Left ventricle myocardium superior (tissue), 1 donor: ENCODE measurements around the gene PAQR8. TPM values are rescaled to one million over a fixed set of nuclear protein-coding genes. Genes with fewer than 3 reads are reported as not detected.
"Not testable (repeated sequence)": the region's sequence is repeated elsewhere in the genome, so short reads cannot be mapped to it uniquely, and the experiment has no call there.

Experiments used
- ATAC-seq: fragments of 200-7000 bp; cut with Tn5 transposase; one replicate; pipeline ENCODE4 v1.9.1; 2020; ENCODE audit warnings: mild to moderate bottlenecking, moderate library complexity
- DNase-seq: peaks from one replicate; pipeline ENCODE4 v3.0.0-alpha.2; 2020
- intact Hi-C: fragments of 100-400 bp; cut with micrococcal nuclease; formaldehyde crosslinking; loops from one replicate; pipeline ENCODE4 v1.11.0; 2022
- total RNA-seq: library from RNA; stranded (reverse); fragmentation: NEBNext Ultra II Directional; extraction: Animal tissue kit (Norgen Biotek cat#: 25700); gene quantifications from one replicate; pipeline ENCODE4 v1.2.1, GENCODE V29; 2021
- donor health status: DM: no; HTN: yes; CAD: no; lungs with severe emphysema.

The PAQR8 gene
- total RNA-seq, 1 donor from 2014 or later, result 1.8 TPM

GRCh38 chr6:52371656-52372191, 9.8 kb downstream of the PAQR8 start:
- intact Hi-C loops, result no loop called here
- no peak for ATAC-seq
- DNase-seq, result no peak

DNA sequence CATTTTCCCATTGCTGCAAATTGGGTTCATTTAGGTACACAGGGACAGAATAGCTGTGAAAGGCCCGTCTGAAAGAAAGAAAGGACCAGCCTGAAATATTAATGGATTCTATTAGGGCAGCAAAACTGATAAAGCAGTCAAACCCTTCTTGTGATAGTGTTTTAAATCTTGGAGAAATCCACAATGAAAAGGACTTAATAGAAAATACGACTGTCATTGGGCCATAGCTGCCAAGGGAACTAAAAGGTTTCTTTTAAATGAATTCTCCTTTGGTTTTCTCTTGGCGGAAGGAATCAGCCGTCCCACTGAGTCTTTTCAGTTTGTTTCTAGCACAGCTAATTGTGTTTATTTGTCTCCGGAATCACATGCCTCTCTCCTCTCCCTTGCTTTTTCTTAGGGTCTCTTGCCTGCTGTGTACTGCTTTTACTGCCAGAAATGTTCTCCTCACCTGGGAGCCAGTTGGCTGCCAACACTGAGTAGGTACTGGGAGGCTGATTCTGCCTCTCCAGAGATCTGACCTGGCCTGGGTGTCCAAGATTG, 11.3 kb downstream of the PAQR8 start:
- intact Hi-C loops, result no loop called here
- ATAC-seq (no peak), DNase-seq (no peak)

DNA sequence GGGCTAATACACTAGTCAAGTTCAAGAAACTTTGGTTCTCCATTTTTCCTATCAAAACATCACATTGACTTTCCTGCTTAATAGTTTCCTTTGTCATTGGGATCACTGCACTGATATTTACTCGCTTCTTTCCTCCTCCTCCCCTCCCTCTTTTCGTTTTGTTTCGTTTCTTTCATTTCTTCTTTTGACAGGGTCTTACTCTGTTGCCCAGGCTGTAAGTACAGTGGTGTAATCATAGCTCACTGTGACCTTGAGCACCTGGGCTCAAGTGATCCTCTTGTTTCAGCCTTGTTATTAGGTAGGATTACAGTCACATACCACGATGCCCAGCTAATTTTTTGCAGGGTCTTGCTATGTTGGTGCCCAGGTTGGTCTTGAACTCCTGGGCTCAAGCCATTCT, 12.3 kb downstream of the PAQR8 start:
- intact Hi-C loops, result no loop called here
- DNase-seq (no peak), ATAC-seq (no peak)

DNA sequence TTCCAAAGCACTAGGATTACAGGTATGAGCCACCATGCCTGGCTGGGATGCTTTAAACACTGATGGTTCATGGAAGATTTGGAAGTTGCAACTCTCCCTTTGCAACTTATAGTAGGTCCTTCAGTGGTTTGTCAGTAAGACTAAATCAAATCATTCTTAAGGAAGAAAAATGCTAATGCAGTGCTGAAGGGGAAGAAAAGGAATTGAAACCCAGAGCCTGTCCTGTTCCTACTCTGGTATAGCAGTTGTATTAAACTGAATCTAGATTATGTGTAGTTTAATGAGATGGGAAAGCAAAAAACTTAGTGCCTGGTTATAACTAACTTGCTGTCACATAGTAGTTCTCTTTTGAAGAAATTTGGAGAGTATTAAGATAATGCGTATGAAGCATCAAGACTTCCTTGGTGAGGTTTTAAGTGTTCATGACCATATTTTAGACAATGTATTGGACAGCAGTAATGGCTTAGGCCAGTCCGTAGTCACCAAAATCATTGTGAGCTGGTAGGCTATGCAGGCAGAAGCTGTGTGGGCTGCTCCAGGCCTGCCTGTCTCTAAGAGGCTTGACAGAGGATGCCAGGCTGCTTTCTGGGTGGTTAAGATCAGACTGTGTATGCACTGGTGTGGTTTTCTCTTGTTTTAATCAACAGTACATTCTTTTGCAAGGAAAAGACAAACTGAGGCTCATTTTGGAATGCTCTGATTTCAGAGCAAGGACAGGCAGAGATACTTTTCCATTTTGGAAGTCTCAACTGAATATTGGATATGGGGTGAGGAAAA, 14.0 kb downstream of the PAQR8 start:
- ATAC-seq (no peak), DNase-seq (no peak)
- intact Hi-C loops, result no loop called here

DNA sequence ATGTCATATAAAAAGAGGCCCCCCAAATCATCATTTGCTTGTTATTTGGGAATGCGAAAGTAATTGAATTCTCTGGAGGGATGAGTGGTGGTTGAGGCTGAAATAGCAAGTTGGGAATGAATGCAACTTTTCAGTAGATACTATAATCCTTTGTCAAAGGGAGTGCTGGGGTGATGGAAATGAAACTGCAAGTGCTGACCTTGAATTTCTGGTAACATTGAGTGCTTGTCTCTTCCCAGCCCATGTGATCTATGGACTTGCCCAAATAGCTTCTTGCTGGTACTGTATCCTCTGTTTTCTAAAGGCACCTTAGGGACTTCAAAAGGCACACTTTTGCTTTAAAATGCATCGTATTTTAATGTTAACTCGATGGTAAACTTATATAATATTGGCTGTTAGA, 14.8 kb downstream of the PAQR8 start:
- ATAC-seq (peak; percentile 77), DNase-seq (no peak)
- intact Hi-C loops, result no loop called here

GRCh38 chr6:52377538-52378221, 15.7 kb downstream of the PAQR8 start:
- DNase-seq (no peak), ATAC-seq (no peak)
- intact Hi-C loops, result no loop called here

GRCh38 chr6:52381249-52381648, 19.3 kb downstream of the PAQR8 start:
- DNase-seq (no peak), ATAC-seq (no peak)
- intact Hi-C loops, result no loop called here

DNA sequence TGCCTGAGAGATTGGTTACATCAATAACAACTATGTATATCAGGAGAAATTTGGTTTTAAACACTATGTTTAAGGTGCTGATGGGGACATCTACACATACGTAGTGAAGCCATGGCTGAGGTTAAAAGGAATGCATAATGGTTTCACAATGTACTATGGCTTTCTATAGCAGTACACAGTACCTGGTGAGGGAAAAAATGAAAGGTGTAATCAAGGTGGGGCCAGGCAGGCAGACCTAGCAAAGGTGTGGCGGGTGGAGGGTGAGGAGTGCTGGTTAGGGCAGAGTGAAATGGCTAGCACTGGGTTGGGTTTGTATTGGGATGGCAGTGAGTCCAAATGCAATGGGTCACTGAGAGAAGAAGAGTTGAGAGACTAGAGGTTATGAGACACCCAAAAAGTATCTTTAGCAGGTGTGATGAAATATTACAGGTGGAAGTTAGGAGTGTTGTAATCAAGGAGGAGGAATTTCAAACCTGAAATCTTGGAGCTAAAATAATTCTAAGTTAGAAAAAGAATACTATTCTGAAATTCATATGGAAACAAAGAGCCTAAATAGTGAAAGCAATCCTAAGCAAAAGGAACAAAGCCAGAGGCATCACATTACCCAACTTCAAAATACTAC, 22.3 kb downstream of the PAQR8 start:
- ATAC-seq (no peak), DNase-seq (no peak)
- intact Hi-C loops, result no loop called here

- intact Hi-C loops, result no loop called here
These were observed 23.1 kb downstream of the PAQR8 start for GRCh38 chr6:52385074-52385473.

DNA sequence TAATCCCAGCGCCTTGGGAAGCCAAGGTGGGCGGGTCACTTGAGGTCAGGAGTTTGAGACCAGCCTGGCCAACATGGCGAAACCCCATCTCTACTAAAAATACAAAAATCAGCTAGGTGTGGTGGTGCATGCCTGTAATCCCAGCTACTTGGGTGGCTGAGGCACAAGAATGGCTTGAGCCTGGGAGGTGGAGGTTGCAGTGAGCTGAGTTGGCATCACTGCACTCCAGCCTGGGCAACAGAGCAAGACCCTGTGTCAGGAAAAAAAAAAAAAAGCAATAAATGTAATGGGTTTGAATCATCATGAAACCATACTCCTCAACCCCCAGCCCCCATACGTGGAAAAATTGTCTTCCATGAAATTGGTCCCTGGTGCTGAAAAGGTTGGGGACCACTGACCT, 26.2 kb downstream of the PAQR8 start:
- ATAC-seq, DNase-seq, intact Hi-C loops: not testable (repeated sequence)

More at GRCh38 chr6:52385074-52385473, 23.1 kb downstream of the PAQR8 start:
- ATAC-seq, result no peak
- DNase-seq, result no peak

GRCh38 chr6:52388790-52389189, 26.8 kb downstream of the PAQR8 start:
- intact Hi-C loops, result no loop called here
- ATAC-seq, result no peak
- no peak for DNase-seq

DNA sequence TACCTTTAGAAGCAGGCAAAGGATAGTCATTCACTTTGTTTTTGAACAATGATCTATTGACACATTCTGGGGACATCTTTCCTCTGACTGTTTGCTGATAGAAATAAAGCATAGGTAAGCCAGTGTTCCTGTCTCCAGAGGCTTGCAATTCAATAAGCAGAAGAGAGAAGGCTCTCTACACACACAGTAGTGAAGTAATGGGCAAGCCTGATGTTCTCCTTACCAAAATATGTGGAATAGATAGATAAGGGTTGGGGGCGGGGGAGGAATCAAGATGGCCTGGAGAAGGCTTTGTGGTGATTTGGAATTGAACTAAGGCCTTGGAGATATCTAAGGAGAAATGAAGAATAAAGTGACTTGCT, 27.3 kb downstream of the PAQR8 start:
- ATAC-seq (peak; percentile 20), DNase-seq (no peak)
- intact Hi-C loops, result no loop called here

DNA sequence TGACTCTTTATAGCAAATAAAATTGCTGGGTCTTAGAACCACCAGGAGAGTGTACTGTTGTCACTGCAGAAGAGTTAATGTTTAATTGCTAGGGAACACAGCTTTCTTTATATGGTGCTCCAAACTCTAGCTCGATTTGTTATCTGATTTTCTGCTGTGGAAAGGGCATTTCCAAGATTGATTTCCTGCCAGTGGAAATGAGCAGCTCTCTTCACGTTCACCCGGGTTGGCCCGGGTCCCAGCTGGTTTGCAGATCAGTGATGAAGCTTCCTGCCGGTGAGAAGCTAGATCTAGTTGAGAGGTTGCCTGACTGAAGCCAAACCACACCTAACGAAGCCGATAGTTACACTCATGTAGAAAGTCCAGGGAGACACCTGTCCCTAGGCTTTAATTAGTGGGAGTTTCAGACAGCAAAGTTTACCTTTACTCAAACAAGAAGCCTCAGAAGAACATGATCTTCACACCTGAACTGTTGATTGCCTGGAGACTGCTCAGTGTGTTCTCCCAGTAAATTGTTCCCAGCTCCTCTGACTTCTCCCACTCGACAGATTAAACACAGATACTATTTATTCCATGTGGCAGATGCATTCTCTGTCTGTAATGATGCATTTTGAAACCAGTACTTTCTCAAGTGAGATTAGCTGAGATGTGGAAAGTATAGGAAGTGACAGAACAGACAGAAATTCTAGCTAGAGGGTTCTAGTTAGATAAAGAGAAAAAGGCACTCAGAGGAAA, 27.8 kb downstream of the PAQR8 start:
- DNase-seq (peak; percentile 57), ATAC-seq (peak; percentile 69)

DNA sequence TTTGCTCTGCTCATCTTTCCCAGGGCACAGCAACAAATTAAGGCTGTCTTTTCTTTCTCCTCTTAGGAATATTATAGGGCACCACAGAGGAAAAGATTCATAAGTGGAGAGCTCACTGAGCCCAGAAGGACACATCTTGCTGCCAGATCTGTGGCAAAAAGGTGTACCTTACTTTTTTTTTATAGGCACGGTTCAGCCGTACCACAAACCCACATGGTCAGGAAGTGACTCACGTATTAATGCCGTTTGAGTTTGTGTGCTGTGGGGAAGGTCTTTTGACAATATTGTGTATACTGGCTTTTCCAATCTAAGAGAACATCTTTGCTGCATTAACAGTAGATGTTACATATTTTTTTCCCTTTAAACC, 28.4 kb downstream of the PAQR8 start:
- intact Hi-C loops, result no loop called here
- ATAC-seq, result peak; percentile 23
- DNase-seq, result no peak

More for the DNA sequence above, 27.8 kb downstream of the PAQR8 start:
- intact Hi-C loops, result no loop called here

DNA sequence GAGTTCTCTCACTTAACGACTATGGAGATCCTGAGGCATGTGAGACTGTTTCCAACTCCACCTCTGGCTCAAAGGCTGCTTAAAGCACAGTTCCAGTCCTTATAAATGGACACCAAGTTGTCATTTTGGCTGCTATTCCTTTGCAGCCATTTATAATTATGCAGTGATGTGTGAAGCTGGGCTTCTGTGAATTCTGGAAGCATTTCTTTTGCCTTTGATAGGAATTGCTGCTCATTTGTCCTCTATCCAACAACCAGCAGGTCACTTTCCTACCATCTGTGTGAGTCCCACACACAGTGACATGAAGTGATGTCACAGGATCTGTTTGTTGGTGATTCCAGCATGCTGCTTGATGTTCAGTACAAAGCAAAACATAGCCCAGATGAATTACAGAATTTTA, 29.6 kb downstream of the PAQR8 start:
- intact Hi-C loops, result no loop called here

DNA sequence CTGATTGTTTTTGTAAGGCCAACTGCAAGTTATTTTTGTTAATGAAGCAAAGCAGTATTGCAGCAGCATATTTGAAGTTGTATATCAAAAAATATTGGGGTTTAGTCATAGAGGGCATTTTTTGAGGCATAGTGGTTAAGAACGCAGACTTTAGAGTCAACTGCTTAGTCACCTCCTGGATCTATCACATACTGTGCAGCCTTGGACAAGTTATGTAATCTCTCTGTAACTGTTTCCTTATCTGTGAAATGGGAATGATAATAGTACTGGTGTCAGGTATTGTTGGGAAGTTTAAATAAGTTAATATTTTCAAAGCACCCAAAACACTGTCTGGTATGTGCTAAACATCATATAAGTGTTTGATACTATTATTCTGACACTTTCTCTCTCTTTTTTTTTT, 31.0 kb downstream of the PAQR8 start:
- intact Hi-C loops, result no loop called here
- no peak for ATAC-seq
- no peak for DNase-seq

More for the DNA sequence above, 29.6 kb downstream of the PAQR8 start:
- no peak for DNase-seq
- no peak for ATAC-seq

GRCh38 chr6:52393780-52394179, 31.8 kb downstream of the PAQR8 start:
- intact Hi-C loops, result no loop called here
- ATAC-seq (no peak), DNase-seq (no peak)

GRCh38 chr6:52394251-52394666, 32.3 kb downstream of the PAQR8 start:
- intact Hi-C loops, result no loop called here
- DNase-seq (no peak), ATAC-seq (no peak)

DNA sequence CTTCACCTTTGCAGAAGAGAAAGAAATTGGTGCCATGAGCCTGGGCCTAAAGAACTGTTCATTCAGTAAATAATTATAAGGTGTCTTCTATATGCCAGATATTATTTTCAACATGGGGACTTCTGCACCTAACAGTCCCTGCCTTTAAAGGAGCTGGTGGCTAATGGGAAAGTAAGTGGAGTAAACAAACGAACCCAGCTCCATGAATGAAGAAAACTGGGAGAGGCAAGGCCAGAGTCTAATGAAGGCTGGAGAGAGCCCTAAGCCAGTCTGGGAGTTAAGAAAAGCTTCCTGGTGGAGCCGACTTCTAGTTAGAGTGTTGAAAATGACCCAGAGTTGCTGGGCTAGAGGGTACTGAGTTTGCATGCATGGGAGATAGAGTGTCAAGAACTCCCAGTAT, 34.0 kb downstream of the PAQR8 start:
- DNase-seq (no peak), ATAC-seq (no peak)
- intact Hi-C loops, result no loop called here
